GM12874 (cell line): ENCODE data around the gene SH3RF3.

Experiments
- CTCF ChIP-seq: IDR thresholded peaks from 2 replicates; pipeline ENCODE4 v1.5.1; 2011; ENCODE audit warnings: low read depth, mild to moderate bottlenecking, control low read depth, low read length, moderate library complexity; ENCODE audit not compliant: insufficient read depth

The SH3RF3 gene

GRCh38 chr2:109222422-109222821 lies 93.4 kb downstream of the SH3RF3 start:
- no peak for TF ChIP-seq CTCF

- TF ChIP-seq CTCF = no peak
Observed at GRCh38 chr2:109222825-109223471, 93.9 kb downstream of the SH3RF3 start.

- TF ChIP-seq CTCF = no peak
Observed at GRCh38 chr2:109223490-109223889, 94.5 kb downstream of the SH3RF3 start.

- TF ChIP-seq CTCF = no peak
Observed at GRCh38 chr2:109225170-109225782, 96.3 kb downstream of the SH3RF3 start.

GRCh38 chr2:109226128-109226527 lies 97.1 kb downstream of the SH3RF3 start:
- no peak for TF ChIP-seq CTCF

GRCh38 chr2:109226622-109227021 lies 97.6 kb downstream of the SH3RF3 start:
- TF ChIP-seq CTCF = no peak

GRCh38 chr2:109229094-109229675 lies 100.2 kb downstream of the SH3RF3 start:
- TF ChIP-seq CTCF = no peak
